Transverse colon (tissue), 4 donors: Measurements from ENCODE around the gene TMEM176A.
"Not testable (repeated sequence)": the region's sequence is repeated elsewhere in the genome, so short reads cannot be mapped to it uniquely, and the experiment has no call there.

Experiments used
- EP300 ChIP-seq: sonication (generic); formaldehyde crosslinking; IDR thresholded peaks from one replicate; pipeline ENCODE4 v1.6.1; 2017; ENCODE audit warnings: antibody characterized with exemption, low read depth
- POLR2A ChIP-seq: fragments of 450-650 bp; IDR thresholded peaks from one replicate; pipeline ENCODE4 v1.6.1; 2016; ENCODE audit warnings: antibody characterized with exemption, mild to moderate bottlenecking, moderate library complexity
- POLR2AphosphoS5 ChIP-seq, 3 donors: sonication (generic); formaldehyde crosslinking; IDR thresholded peaks; one replicate each; pipeline ENCODE4 v1.6.1; 2016; ENCODE audit warnings: antibody characterized with exemption in 3 of 3
- TF ChIP-seq, protein P1 (sequence below), 5 experiments: fragments of 200-600 bp in 3 of 5; fragments of 450-650 bp in 2 of 5; sonication (generic) in 3 of 5; IDR thresholded peaks; 1 replicate in 2 of 5; 2 replicates in 3 of 5; pipeline ENCODE4 v1.5.1; 2016 to 2017; ENCODE audit warnings: antibody characterized with exemption in 5 of 5, inconsistent platforms in 3 of 5, mild to moderate bottlenecking in 2 of 5, moderate library complexity in 1 of 5

DNA sequence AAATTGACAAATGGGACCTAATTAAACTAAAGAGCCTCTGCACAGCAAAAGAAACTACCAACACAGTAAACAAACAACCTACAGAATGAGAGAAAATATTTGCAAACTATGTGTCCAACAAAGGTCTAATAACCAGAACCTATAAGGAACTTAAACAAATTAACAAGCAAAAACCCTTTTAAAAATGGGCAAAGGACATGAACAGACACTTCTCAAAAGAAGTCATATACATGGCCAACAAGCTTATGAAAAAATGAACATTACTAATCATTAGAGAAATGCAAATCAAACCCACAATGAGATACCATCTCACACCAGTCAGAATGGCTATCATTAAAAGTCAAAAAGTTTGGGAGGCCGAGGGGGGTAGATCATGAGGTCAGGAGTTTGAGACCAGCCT is 26.4 kb upstream of the TMEM176A start:
- not testable (repeated sequence) for TF ChIP-seq POLR2A; EP300; POLR2AphosphoS5 (IDR thresholded peaks at IDR 0.05)
- TF ChIP-seq, protein P1, sequence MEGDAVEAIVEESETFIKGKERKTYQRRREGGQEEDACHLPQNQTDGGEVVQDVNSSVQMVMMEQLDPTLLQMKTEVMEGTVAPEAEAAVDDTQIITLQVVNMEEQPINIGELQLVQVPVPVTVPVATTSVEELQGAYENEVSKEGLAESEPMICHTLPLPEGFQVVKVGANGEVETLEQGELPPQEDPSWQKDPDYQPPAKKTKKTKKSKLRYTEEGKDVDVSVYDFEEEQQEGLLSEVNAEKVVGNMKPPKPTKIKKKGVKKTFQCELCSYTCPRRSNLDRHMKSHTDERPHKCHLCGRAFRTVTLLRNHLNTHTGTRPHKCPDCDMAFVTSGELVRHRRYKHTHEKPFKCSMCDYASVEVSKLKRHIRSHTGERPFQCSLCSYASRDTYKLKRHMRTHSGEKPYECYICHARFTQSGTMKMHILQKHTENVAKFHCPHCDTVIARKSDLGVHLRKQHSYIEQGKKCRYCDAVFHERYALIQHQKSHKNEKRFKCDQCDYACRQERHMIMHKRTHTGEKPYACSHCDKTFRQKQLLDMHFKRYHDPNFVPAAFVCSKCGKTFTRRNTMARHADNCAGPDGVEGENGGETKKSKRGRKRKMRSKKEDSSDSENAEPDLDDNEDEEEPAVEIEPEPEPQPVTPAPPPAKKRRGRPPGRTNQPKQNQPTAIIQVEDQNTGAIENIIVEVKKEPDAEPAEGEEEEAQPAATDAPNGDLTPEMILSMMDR (IDR thresholded peaks at IDR 0.05) = not testable (repeated sequence)
